C4-2B (cell line): ENCODE results near the gene GCC1.

Experiments used
- CTCF ChIP-seq: fragments of 450-650 bp; conservative IDR thresholded peaks from 2 replicates; pipeline ENCODE4 v1.5.1; 2017; ENCODE audit warnings: mild to moderate bottlenecking
- ZFX ChIP-seq: fragments of 450-650 bp; IDR thresholded peaks from 2 replicates; pipeline ENCODE4 v1.6.1; 2017

- TF ChIP-seq CTCF (no peak), ZFX (no peak)
Observed at GRCh38 chr7:127594490-127594889, 9.1 kb upstream of the GCC1 start.
